Naive thymus-derived CD8-positive, alpha-beta T cell (primary cell): ENCODE results near the gene DEFB115. TPM values are rescaled to one million over a fixed set of nuclear protein-coding genes. Genes with fewer than 3 reads are reported as not detected.
"Not testable (repeated sequence)": the region's sequence is repeated elsewhere in the genome, so short reads cannot be mapped to it uniquely, and the experiment has no call there.

Experiments used
- ATAC-seq, 2 donors: fragments of 150-1000 bp; cut with Tn5 transposase in 1 of 2; sonication (Bioruptor Pico), chemical (Tn5 transposase) in 1 of 2; 1 replicate in 1 of 2; 2 replicates in 1 of 2; pipeline ENCODE4 v1.10.0; 2021; ENCODE audit warnings: mild to moderate bottlenecking in 2 of 2, moderate library complexity in 2 of 2
- POLR2A ChIA-PET: fragments of 350-600 bp; sonication (Branson Sonifier 250); formaldehyde crosslinking; loops from one replicate; lab custom pipeline; 2021; ENCODE audit warnings: antibody characterized with exemption; lab: Charles Lee
- DNase-seq, 10 donors: peaks; one replicate each; pipeline versions ENCODE4 v3.0.0 to v3.0.0-alpha.2; 2020 to 2022
- H3K27ac Mint-ChIP-seq, 10 donors: one replicate each; pipeline ENCODE4 v1.8.0; 2020 to 2022; ENCODE audit warnings: mild to moderate bottlenecking in 10 of 10, mixed read lengths in 10 of 10, moderate library complexity in 4 of 10, inconsistent platforms in 1 of 10
- H3K27me3 Mint-ChIP-seq, 5 donors: one replicate each; pipeline ENCODE4 v1.8.0; 2021 to 2022; ENCODE audit warnings: mixed read lengths in 5 of 5
- H3K36me3 Mint-ChIP-seq, 3 donors: one replicate each; pipeline ENCODE4 v1.8.0; 2020 to 2022; ENCODE audit warnings: mixed read lengths in 3 of 3, mild to moderate bottlenecking in 2 of 3, inconsistent platforms in 1 of 3
- H3K4me1 Mint-ChIP-seq, 4 donors: one replicate each; pipeline ENCODE4 v1.8.0; 2021 to 2022; ENCODE audit warnings: mixed read lengths in 4 of 4
- H3K4me3 Mint-ChIP-seq, 10 donors: one replicate each; pipeline ENCODE4 v1.8.0; 2020 to 2022; ENCODE audit warnings: mild to moderate bottlenecking in 10 of 10, mixed read lengths in 10 of 10, moderate library complexity in 6 of 10, inconsistent platforms in 1 of 10
- H3K9me3 Mint-ChIP-seq, 9 donors: one replicate each; pipeline ENCODE4 v1.8.0; 2020 to 2022; ENCODE audit warnings: mixed read lengths in 9 of 9, mild to moderate bottlenecking in 3 of 9, inconsistent platforms in 1 of 9, moderate library complexity in 1 of 9
- polyA plus RNA-seq, 3 donors: library from polyadenylated mRNA; unstranded; fragments of 300-500 nt; fragmentation: Illumina TruSeq; gene quantifications; one replicate each; pipeline ENCODE4 v1.2.3, GENCODE V29; 2021
- total RNA-seq, 8 experiments: library from RNA in 2 of 8; stranded (reverse) in 2 of 8; gene quantifications; one replicate each; pipeline ENCODE4 v1.2.3 and lab custom pipeline; 2021 to 2026

DEFB115 gene, protein sequence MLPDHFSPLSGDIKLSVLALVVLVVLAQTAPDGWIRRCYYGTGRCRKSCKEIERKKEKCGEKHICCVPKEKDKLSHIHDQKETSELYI
- total RNA-seq (not detected), polyA plus RNA-seq (not detected), total RNA-seq (lab: John Stamatoyannopoulos, UW) (0 reads per million in 6 experiments)

DNA sequence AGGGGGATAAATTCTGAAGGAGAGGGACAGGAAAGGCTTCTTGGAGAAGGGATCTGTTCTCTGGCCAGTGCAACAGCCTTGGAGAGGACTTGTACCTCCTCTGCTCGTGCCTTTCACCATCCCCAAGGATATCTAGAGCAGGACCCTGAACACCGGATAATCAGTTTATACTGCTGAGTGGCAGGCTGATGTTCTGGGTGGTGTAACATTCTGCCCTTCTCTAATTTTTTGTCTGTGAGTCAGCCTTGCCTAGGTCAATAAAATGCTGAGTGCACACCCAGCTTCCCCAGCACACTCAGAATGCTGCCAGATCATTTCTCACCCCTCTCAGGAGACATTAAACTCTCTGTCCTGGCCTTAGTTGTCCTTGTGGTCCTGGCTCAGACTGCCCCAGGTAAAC, at the start of gene DEFB115:
TSS of gene DEFB115 (plus strand) at position 301 of the 400 bp plus-strand sequence. CDS start at position 301, 0 bp downstream.
- Mint-ChIP-seq H3K4me3 (no peak within 1 kb of the TSS), H3K9me3 (peaks cover 0 to 32% (median 7%) of the 10 kb centered on the region in 9 donors), H3K27me3 (peaks cover 0 to 8% (median 0%) of the 10 kb centered on the region in 5 donors), H3K27ac (no peak within 1 kb of the TSS), H3K4me1 (peaks cover 0 to 3% (median 0%) of the 10 kb centered on the region in 4 donors), H3K36me3 (peaks cover 0 to 8% (median 0%) of the 10 kb centered on the region in 3 donors)
- DNase-seq (no peak), ATAC-seq (no peak)
- POLR2A ChIA-PET, result no interaction called here

DNA sequence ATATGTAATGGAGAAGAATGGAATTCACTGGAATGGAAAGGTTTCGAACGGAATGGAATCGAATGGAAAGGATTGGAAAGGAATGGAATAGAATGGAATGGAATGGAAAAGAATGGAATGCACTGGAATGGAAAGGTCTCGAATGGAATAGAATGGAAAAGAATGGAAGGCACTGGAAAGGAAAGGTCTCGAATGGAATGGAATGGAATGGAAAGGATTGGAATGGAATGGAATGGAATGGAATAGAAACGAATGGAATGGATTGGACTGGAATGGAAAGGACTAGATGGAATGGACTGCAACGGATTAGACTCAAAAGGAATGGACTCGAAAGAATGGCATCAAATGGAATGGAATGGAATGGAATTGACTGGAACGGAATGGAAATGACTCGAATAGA, 20.5 kb upstream of the DEFB115 start:
- Mint-ChIP-seq H3K36me3 (no peaks in the 10 kb centered on the region), H3K9me3 (no peaks in the 10 kb centered on the region)
- POLR2A ChIA-PET, result no interaction called here

DNA sequence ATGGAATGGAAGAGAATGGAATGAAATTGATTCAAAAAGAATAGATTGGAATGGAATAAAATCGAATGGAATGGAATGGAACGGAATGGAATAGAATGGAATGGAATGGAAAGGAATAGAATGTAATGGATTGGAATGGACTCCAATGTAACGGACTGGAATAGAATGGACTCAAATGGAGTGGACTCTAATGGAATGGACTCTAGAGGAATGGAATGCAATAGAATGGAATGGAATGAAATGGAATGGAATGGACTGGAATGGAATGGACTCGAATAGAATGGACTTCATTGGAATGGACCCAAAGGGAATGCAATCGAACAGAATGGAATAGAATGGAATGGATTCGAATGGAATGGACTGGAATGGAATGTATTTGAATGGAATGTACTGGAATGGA, 19.7 kb upstream of the DEFB115 start:
- no peaks in the 10 kb centered on the region for H3K4me1 Mint-ChIP-seq
- no peak for ATAC-seq
- H3K27ac Mint-ChIP-seq, result no peak overlapping the region
- H3K36me3 Mint-ChIP-seq, result no peaks in the 10 kb centered on the region
- DNase-seq, result no peak
- H3K4me3 Mint-ChIP-seq, result no peak overlapping the region
- no peaks in the 10 kb centered on the region for H3K27me3 Mint-ChIP-seq
- H3K9me3 Mint-ChIP-seq, result no peaks in the 10 kb centered on the region
- POLR2A ChIA-PET, result no interaction called here

More for the DNA sequence above, 20.5 kb upstream of the DEFB115 start:
- Mint-ChIP-seq H3K4me3 (no peak overlapping the region), H3K4me1 (no peaks in the 10 kb centered on the region), H3K27me3 (no peaks in the 10 kb centered on the region), H3K27ac (no peak overlapping the region)
- no peak for DNase-seq
- no peak for ATAC-seq

DNA sequence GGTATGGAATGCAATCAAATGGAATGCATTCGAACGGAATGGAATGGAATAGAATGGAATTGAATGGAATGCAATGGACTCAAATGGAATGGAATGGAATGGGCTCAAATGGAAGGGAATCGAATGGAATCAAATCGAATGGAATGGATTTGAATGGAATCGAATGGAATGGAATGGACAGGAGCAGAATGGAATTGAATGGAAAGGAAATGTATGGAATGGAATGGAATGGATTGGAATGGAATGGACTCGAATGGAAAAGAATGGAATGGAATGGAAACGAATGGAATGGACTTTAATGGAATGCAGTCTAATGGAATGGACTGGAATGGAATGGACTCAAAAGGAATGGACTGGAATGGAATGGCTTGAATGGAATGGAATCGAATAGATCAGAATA, 18.3 kb upstream of the DEFB115 start:
- Mint-ChIP-seq H3K36me3 (no peaks in the 10 kb centered on the region), H3K27me3 (no peaks in the 10 kb centered on the region), H3K9me3 (no peaks in the 10 kb centered on the region), H3K4me1 (no peaks in the 10 kb centered on the region), H3K27ac (no peak overlapping the region), H3K4me3 (no peak overlapping the region)
- no peak for ATAC-seq
- no peak for DNase-seq
- POLR2A ChIA-PET, result no interaction called here

DNA sequence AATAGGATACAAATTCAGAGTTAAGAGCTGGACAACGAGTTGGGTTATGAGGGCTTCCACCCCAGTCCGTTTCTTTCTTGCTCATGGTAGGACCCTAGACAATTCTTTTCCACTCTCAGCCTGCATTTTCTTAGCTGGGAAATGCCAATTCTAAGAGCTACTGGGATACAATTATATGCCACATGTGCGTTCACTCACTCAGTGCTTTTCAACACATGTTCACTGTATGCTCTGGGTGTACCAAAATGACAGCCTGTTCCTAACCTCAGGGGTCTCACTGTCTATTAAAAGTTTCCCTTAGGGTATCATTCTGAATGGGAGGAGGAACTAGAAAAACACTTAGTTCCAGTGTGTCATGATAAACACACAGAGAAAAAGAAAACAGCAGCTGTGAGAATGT, 505 bp upstream of the DEFB115 start:
- peaks cover 0 to 8% (median 0%) of the 10 kb centered on the region in 3 donors for H3K36me3 Mint-ChIP-seq
- no peak overlapping the region for H3K4me3 Mint-ChIP-seq
- H3K9me3 Mint-ChIP-seq, result peaks cover 0 to 36% (median 7%) of the 10 kb centered on the region in 9 donors
- H3K27me3 Mint-ChIP-seq, result peaks cover 0 to 8% (median 0%) of the 10 kb centered on the region in 5 donors
- ATAC-seq (no peak), DNase-seq (no peak)
- no peak overlapping the region for H3K27ac Mint-ChIP-seq
- POLR2A ChIA-PET, result no interaction called here
- H3K4me1 Mint-ChIP-seq, result peaks cover 0 to 3% (median 0%) of the 10 kb centered on the region in 4 donors

DNA sequence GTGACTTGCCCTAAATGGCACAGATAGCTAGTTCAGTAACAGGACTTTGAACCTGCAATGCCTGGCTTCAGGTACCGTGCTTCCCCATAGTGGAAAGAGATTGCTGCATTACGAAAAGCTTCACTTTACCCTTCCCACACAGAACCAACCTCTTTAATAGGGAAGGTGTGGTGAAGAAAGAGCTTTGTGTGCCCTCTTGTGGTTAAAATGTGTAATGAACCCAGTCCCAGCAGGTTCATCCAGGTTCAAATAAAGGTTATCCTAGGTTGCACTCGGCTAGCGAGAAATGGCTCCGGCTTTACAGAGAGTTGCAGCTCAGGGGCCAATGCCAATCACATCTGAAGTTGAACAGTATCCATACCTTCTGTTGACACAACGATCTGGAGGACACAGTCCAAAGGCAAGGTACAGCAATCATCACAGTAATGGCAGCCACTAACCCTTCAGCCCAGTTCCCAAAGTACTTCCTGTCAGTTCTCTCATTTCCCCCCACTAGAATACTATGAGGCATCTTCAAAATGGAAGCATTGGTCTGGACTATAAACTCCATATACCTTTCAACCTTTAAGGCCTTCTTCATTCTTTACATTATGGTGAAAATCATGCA, 3.0 kb downstream of the DEFB115 start:
- Mint-ChIP-seq H3K4me3 (no peak overlapping the region), H3K27me3 (peaks cover 0 to 5% (median 0%) of the 10 kb centered on the region in 5 donors), H3K36me3 (peaks cover 0 to 8% (median 0%) of the 10 kb centered on the region in 3 donors), H3K27ac (no peak overlapping the region), H3K4me1 (peaks cover 0 to under 1% (median 0%) of the 10 kb centered on the region in 4 donors), H3K9me3 (peaks cover 0 to 33% (median 16%) of the 10 kb centered on the region in 9 donors)
- POLR2A ChIA-PET, result no interaction called here
- DNase-seq (no peak), ATAC-seq (no peak)

DNA sequence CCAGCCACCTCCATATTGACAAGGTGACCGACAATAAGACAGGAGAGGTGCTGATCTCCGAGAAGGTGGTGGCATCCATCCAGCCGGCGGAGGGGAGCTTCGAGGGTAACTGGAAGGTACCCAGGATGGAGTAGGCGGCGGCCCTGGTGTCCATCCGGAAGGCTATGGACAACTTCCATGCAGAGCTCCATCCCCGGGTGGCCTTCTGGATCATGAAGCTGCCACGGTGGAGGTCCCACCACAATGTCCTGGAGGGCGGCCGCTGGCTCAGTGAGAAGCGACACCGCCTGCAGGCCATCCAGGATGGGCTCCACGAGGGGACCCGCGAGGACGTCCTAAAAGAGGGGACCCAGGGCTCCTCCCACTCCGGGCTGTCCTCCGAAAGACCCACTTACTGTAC, 17.0 kb downstream of the DEFB115 start:
- Mint-ChIP-seq H3K4me3 (no peak overlapping the region), H3K27ac (no peak overlapping the region), H3K9me3 (peaks cover 9 to 54% (median 40%) of the 10 kb centered on the region in 9 donors), H3K36me3 (peaks cover 0 to 22% (median 0%) of the 10 kb centered on the region in 3 donors), H3K27me3 (no peaks in the 10 kb centered on the region), H3K4me1 (no peaks in the 10 kb centered on the region)
- ATAC-seq, result no peak
- POLR2A ChIA-PET, result no interaction called here
- no peak for DNase-seq

DNA sequence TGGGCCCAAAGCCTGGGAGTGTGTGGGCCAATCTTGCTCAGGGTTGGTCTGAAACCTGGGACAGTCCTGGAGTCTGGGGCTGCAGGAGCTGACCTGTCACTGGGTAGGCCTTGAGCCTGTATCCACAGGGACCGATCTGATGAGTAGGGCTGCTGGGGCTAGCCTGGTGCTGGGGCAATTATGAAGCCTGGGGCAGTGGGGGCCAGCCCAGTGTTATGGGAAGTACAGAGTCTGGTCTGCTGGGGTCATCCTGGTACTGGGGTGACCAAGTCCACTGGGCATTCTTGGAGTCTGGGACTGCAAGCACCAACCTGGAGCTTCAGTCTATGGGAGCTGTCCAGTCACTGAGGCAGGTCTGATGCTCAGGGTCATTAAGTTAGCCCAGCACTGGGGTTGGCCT, 20.7 kb downstream of the DEFB115 start:
- POLR2A ChIA-PET, result no interaction called here
- H3K4me3 Mint-ChIP-seq, result no peak overlapping the region

DNA sequence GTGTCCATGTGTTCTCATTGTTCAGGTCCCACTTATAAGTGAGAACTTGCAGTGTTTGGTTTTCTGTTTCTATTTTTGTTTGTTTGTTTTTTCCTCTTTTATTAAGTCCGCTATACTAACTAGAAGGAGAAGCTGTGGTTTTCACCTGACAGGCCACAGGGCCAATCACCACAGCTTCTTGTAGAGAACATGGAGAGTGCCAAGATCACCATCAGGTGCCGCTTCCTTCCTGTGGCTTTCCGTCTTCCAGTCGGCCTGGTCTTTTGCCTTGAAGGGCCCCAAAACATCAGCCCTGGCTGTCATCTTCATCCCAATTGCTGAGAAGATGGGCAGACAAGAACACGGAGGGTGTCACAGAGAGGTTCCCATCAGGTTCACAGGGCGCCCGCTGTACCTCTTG, 27.5 kb downstream of the DEFB115 start:
- H3K4me3 Mint-ChIP-seq, ATAC-seq, POLR2A ChIA-PET, DNase-seq, H3K4me1 Mint-ChIP-seq, H3K27ac Mint-ChIP-seq: not testable (repeated sequence)
- Mint-ChIP-seq H3K9me3 (peaks cover 3 to 38% (median 30%) of the 10 kb centered on the region in 9 donors), H3K27me3 (peaks cover 0 to 11% (median 2%) of the 10 kb centered on the region in 5 donors), H3K36me3 (peaks cover 0 to 20% (median 0%) of the 10 kb centered on the region in 3 donors)

More for the DNA sequence above, 20.7 kb downstream of the DEFB115 start:
- DNase-seq (no peak), ATAC-seq (no peak)
- Mint-ChIP-seq H3K4me1 (no peaks in the 10 kb centered on the region), H3K36me3 (peaks cover 0 to 2% (median 0%) of the 10 kb centered on the region in 3 donors), H3K9me3 (peaks cover 3 to 44% (median 19%) of the 10 kb centered on the region in 9 donors), H3K27ac (no peak overlapping the region), H3K27me3 (no peaks in the 10 kb centered on the region)

DNA sequence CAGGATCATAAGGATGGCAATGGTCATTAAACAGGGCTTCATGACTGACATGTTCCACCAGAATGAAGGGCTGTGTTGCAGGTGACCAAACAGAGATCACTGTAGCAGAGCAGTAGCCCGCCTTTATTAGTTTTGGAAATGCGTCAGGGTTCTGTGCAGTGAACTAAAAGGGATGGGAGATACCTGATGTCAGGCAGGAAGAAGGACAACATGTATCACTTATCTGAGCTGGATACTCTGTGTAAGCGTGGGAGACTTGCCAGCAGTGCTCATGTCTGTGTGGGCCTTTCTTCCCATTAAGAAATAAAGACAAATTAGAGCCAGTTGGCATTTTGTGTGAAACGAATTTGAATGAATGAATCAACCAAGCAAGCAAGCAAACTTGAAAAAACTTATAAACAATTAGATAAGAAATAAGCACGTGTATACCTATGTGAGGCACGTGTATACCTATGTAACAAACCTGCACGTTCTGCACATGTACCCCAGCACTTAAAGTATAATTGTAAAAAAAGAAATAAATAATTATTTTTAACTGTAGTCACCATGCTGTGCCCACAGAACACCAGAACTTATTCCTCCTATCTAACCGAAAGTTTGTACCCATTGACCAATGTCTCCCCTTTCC, 51.2 kb downstream of the DEFB115 start, which contains the start of gene DEFB116:
TSS of gene DEFB116 (minus strand) at position 51 of the 628 bp plus-strand sequence. CDS start at position 51, 0 bp downstream.
- no peaks in the 10 kb centered on the region for H3K4me1 Mint-ChIP-seq
- peaks cover 0 to 8% (median 1%) of the 10 kb centered on the region in 5 donors for H3K27me3 Mint-ChIP-seq
- no peaks in the 10 kb centered on the region for H3K36me3 Mint-ChIP-seq
- H3K4me3 Mint-ChIP-seq, result no peak within 1 kb of the TSS
- H3K27ac Mint-ChIP-seq, result no peak within 1 kb of the TSS
- peaks cover 0 to 21% (median 6%) of the 10 kb centered on the region in 9 donors for H3K9me3 Mint-ChIP-seq
- POLR2A ChIA-PET, result no interaction called here
- DNase-seq (no peak), ATAC-seq (no peak)
